NOMO-1 treated with DMSO at 0.1 percent for 48 hours (cell line): Measurements from ENCODE around the gene SMDT1.
"Not testable (repeated sequence)": the region's sequence is repeated elsewhere in the genome, so short reads cannot be mapped to it uniquely, and the experiment has no call there.

ENCODE experiments used
- DNase-seq: peaks from one replicate; lab custom pipeline; 2025; ENCODE audit not compliant: unreplicated experiment; lab: John Stamatoyannopoulos, UW

The SMDT1 gene

DNA sequence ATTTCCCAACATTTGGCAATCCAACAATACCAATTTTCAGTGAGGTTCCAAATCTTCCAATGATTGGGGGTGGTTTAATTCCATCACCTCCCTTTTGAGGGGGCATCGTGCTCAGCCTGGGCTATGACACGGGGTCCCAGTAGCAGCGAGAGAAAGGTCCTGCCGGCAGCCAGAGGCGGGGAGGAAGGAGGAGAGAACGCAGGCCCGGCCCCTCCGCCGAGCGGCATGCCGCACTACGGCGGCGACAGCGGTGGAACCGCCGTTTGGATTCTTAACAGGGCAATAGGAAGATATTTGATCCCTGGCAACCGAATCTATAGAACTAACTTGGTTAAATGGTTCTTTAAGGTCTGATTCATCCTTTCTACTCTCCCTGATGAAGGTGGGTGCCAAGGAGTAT, 29.3 kb downstream of the SMDT1 start:
- DNase-seq, result no peak

DNA sequence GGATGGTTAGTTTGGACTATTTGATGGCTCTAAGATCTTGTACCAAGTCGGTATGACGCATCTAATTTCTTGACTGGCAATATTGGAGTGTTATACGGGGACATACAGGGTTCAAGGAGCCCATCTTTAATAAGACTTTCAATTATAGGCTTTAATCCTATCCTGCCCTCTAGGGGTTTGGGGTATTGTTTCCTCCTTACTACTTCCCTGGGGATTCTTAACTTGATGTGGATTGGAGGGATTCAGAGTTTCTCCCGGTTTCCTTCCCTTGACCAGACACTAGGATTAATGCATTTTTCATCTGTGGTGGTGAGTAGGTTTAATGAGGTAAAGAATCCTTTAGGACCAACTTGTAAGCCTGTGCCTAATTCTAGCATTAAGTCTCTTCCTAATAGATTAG, 32.3 kb downstream of the SMDT1 start:
- no peak for DNase-seq

DNA sequence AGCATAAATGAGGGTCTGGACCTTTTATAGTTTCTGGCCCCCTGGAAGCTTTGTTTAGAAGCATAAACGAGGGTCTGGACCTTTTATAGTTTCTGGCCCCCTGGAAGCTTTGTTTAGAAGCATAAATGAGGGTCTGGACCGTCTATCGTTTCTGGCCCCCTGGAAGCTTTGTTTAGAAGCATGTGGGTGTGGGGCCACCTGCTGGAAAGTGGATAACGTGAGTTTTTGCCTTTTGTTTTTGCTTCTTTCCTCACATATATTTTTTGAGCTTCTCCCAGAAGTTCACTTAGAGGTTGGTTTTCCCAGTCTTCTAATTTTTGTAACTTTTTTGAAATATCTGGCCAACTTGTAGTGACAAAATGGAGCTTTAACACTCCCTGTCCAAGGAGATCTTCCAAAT, 33.3 kb downstream of the SMDT1 start:
- not testable (repeated sequence) for DNase-seq

DNA sequence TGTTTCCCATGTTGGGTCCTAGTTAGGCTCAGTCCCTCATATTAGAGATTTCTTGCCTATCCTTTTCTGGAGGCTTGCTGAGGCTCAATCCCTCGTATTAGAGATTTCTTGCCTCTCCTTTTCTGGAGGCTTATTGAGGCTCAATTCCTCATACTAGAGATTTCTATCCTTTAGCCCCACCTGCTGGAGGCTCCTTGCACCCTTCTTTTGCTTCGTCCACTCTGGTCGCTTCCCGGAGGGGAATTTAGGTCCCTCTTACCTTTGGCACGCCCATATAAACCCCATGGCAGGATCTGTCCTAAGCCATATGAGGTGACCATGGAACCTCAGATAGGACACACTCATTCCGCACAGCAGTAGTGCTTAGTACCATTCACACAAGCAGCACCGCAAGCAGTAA, 35.2 kb downstream of the SMDT1 start:
- no peak for DNase-seq

DNA sequence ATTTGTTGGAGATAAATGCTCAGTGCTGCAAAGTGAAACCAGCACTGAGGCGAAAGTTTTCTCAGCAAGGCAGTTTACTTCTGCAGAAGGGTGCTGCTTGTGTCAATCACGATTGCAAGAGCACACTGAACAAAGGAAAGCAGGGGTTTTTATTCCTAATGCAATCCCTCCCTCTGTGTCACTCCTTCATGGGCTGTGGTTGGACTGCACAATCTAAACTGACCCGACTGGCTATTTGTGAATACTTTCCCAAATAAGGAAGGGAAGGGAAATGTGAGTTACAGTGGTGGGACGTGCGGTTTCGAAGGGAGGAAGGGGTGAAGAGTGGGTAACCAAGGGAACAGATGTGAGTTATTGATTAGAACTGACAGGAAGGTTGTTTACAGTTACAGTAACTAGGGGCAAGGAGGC, 35.9 kb downstream of the SMDT1 start:
- DNase-seq, result not testable (repeated sequence)

DNA sequence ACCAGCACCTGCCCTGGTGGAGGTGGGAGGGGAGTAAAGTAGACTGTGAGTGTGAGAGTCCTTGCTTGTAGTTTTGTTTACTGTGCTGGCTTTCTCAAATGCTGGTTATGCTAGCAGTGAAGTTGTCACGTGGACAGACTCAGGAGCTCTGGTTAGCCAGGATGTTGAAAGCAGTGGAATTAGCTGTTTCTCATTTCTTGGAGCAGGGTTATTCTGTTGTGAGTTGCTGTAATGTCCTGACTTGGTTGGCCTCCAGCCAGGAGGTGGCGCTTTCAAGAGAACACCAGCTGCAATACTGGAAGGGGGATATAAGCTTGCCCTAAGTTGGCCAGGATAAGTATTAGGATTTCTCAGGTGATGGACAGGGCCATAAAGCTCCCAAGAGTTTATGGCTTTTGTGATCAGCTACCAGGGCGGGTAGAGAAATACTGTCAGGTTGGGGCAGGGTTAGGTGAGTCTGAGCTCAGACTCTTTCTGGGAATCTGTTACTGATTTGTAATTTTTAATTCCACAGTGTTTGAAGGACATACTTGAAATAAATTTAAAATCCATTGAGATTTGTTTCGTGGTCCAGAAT, 37.4 kb downstream of the SMDT1 start:
- no peak for DNase-seq

DNA sequence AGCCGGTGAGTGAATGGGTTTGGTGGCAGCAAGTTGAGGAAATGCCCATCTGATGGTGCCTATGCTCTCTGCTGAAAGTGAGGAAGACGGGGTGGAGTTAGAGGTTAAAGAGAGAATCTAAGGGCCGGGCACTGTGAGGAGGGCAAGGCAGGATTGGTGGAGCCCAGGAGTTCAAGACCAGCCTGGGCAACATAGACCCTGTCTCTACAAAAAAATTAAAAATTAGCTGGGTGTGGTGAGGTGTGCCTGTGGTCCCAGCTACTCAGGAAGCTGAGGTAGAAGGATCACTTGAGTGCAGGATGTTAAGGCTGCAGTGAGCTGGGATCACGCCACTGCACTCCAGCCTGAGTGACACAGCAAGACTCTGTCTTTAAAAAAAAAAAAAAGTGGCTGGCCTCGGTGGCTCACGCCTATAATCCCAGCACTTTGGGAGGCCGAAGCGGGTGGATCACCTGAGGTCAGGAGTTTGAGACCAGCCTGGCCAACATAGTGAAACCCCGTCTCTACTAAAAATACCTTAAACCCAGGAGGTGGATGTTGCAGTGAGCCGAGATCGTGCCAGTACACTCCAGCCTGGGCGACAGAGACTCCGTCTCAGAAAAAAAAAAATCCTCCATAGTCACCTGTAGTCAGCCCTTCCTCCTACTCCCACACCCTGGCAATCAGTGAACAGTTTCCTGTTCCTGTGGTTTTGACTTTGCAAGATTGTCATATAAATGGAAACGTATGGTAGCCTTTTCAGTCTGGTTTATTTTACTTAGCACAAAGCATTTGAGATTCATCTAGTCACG, 40.9 kb downstream of the SMDT1 start:
- DNase-seq, result peak; percentile 39

DNA sequence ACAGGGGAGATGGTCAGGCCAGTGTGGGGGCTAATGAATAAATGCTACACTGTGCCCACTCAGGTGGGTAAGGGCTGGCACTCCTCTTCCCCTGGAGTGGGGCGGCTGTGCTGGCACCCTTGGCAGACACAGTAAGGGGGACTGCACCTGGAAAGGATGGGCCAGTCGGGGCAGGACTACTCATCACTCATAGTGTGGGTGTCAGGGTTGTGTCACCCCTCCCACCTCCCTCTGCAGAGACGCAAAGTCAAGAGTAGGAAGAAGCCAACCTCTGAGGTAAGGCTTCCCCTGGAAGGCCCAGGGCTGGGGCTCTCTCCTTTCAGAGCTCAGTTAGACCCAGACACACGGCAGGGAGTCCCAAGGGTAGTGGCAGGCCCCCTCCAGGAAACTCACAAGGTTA, 44.0 kb downstream of the SMDT1 start:
- not testable (repeated sequence) for DNase-seq

DNA sequence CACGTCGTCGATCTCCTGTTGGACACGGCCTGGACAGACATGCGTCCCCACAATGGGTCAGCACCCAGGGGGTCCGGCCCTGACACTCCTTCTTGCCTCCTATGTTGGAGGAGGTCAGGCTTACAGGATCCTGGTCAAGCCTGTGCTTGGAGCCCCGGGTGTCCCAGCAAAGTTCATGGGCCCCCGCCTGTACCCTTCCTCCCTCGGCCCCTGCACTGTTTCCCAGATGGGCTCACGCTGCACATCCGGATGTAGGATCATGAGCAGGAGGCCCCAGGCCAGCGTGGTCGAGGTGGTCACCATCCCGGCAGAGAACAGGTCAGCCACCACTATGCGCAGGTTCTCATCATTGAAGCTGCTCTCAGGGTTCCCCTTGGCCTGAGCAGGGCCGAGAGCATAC, 48.1 kb downstream of the SMDT1 start:
- no peak for DNase-seq

DNA sequence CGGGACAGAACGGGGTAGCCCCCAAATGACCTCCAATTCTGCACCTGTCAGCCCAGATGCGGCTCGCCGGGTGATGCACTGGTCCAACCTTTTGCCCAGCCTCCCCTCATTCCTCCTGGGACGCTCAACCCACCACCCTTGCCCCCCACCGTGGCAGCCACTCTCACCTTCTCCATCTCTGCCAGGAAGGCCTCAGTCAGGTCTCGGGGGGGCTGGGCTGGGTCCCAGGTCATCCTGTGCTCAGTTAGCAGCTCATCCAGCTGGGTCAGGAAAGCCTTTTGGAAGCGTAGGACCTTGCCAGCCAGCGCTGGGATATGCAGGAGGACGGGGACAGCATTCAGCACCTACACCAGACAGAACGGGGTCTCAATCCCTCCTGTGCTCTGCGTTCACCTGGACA, 48.5 kb downstream of the SMDT1 start:
- DNase-seq, result not testable (repeated sequence)

DNA sequence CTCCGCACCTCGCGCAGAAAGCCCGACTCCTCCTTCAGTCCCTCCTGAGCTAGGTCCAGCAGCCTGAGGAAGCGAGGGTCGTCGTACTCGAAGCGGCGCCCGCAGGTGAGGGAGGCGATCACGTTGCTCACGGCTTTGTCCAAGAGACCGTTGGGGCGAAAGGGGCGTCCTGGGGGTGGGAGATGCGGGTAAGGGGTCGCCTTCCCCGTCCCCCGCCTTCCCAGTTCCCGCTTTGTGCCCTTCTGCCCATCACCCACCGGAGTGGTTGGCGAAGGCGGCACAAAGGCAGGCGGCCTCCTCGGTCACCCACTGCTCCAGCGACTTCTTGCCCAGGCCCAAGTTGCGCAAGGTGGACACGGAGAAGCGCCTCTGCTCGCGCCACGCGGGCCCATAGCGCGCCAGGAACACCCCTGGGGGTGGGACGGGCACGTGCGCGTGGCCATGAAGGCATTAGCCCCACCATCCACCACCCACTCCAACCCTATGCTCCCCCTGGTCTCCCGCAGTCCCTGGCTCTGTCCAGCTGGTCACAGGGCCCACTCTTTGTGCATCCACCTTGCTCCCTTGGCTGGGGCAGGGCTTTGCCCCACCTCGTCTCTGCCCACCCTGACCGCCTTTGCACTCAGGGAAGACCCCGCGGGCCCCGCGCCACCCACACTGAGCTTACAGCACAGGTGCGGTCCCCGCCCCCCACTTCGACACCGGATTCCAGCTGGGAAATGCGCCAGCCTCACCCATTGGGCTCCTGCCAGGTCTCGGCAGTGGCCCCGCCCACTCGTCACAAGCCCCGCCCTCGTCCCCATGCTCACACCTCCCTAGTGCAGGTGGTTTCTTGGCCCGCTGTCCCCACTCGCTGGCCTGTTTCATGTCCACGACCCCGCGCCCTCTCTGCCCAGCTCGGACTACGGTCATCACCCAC, 49.5 kb downstream of the SMDT1 start:
- DNase-seq, result not testable (repeated sequence)

DNA sequence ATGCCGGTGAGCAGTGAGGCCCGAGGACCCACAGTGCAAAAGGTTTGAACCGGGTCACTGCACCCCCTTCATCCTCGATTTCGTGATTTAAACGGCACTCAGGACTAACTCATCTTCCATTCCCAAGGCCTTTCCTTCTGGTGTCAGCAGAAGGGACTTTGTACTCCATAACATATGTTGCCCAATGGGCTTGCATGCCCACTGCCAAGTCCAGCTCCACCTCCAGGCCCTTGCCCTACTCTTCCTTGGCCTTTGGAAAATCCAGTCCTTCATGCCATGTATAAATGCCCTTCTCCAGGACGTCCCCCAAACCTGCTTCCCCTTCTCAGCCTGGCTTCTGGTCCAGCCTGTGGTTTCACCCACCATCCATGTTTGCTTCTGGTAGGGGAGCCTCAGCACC, 50.7 kb downstream of the SMDT1 start:
- DNase-seq, result not testable (repeated sequence)

DNA sequence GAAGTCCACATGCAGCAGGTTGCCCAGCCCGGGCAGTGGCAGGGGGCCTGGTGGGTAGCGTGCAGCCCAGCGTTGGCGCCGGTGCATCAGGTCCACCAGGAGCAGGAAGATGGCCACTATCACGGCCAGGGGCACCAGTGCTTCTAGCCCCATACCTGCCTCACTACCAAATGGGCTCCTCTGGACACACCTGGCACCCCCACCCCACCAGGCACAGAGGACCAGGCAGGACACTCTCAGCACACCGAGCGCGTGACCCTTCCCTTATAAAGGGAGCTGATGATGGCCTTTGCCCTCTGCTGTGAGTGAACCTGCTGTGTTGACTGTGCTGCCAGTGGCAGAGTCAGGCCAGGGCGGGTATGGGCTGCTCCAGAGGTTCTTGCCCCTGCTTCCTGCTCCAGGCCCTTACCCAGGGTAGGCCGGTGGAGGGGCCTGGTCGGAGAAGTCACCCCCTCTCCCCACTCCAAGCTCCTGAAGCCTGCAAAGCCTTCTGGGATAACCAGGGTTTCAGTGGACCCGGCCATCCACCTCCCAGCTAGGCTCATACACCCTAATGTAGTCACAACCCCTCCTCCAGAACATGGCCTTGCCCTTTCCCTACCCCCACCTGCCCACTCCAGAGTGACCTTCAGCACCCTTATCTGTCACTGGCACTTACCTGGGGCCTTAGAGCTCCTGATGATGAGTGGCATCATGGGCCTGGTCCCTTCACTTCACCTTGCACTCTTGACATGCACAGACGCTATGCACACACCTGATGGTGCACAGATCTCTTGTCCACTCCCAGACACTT, 51.3 kb downstream of the SMDT1 start, which contains the start of gene CYP2D6:
TSS of gene CYP2D6 (minus strand) at position 172 of the 793 bp plus-strand sequence. CDS start at position 153, 19 bp downstream.
- DNase-seq, result not testable (repeated sequence)

DNA sequence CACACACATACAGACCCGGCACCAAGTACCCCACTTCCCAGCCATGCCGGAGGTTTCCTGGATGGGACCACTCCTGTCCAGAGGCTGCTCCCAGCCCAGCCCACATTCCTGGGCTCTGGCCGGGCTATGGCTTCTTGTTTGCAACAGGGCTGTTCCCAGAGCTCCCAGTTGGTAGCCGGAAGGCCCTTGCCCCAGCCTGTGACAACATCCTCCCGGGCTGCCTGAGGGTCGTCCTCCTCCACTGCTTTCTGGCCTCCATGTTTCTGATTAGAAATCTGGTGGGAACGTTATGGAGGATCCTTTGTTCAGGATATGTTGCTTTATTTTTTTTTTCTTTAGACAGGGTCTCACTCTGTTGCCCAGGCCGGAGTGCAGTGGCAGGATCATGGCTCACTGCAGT, 52.1 kb downstream of the SMDT1 start:
- no peak for DNase-seq

DNA sequence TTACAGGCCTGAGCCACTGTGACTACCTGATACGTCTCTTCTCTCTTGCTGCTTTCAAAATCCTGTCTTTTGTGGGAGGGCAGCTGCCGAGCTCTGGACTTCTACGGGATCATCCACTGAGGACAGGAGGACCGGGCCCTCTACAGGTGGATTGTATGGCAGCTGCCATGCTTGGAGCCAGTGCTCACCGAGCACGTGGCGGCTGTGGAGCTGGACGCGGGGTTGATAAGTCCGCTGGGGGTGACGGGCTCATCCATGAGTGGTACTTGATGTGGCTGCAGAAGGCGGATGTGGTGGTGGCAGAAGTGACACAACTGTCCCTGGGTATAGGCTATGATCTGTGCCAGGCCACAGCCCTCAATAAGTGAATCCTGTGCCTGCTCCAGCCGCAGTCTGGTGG, 53.0 kb downstream of the SMDT1 start:
- DNase-seq, result no peak
